Measurements from ENCODE around the gene TLCD3B. TPM values are rescaled to one million over a fixed set of nuclear protein-coding genes. Genes with fewer than 3 reads are reported as not detected.

Gene TLCD3B
- total RNA-seq, 4 donors from 2014 or later = not detected

- WGBS, 2 donors = 89 to 100% methylated on average over 2 of the region's 2 CpGs
- peaks cover 0 to 15% (median 8%) of the 10 kb centered on the region in 4 donors for H3K4me1 ChIP-seq
- no peak overlapping the region for H3K4me3 ChIP-seq
- H3K27me3 ChIP-seq = no peaks in the 10 kb centered on the region
- DNase-seq (ENCODE audit: low spot score in 2 of 2) = no peak
- TF ChIP-seq CTCF (IDR thresholded peaks at IDR 0.05) (no peak), EP300 (IDR thresholded peaks at IDR 0.05) (no peak), POLR2A (IDR thresholded peaks at IDR 0.05) (no peak)
- H3K36me3 ChIP-seq = peaks cover 10 to 92% (median 39%) of the 10 kb centered on the region in 3 donors
- no peaks in the 10 kb centered on the region for H3K9me3 ChIP-seq
- no peak overlapping the region for H3K27ac ChIP-seq
These were observed 41.0 kb downstream of the TLCD3B start for GRCh38 chr16:29990034-29990433.

- no peak overlapping the region for H3K27ac ChIP-seq
- no peaks in the 10 kb centered on the region for H3K9me3 ChIP-seq
- H3K4me1 ChIP-seq = peaks cover 0 to 8% (median 2%) of the 10 kb centered on the region in 4 donors
- TF ChIP-seq EP300 (IDR thresholded peaks at IDR 0.05) (no peak), POLR2A (IDR thresholded peaks at IDR 0.05) (no peak), CTCF (IDR thresholded peaks at IDR 0.05) (no peak)
- H3K27me3 ChIP-seq = no peaks in the 10 kb centered on the region
- H3K4me3 ChIP-seq = no peak overlapping the region
- H3K36me3 ChIP-seq = peaks cover 10 to 100% (median 41%) of the 10 kb centered on the region in 3 donors
- 83 to 87% methylated on average over 23 of the region's 23 CpGs for WGBS, 2 donors
- no peak for DNase-seq (ENCODE audit: low spot score in 2 of 2)
These were observed 41.8 kb downstream of the TLCD3B start for GRCh38 chr16:29989111-29989858.

- no peaks in the 10 kb centered on the region for H3K9me3 ChIP-seq
- 78 to 80% methylated on average over 17 of the region's 17 CpGs for WGBS, 2 donors
- peaks cover 13 to 100% (median 48%) of the 10 kb centered on the region in 3 donors for H3K36me3 ChIP-seq
- no peak overlapping the region for H3K4me3 ChIP-seq
- H3K27ac ChIP-seq = no peak overlapping the region
- H3K27me3 ChIP-seq = no peaks in the 10 kb centered on the region
- no peak for TF ChIP-seq EP300 (IDR thresholded peaks at IDR 0.05)
- TF ChIP-seq POLR2A (IDR thresholded peaks at IDR 0.05) = no peak
- no peak for TF ChIP-seq CTCF (IDR thresholded peaks at IDR 0.05)
- peaks cover 0 to under 1% (median 0%) of the 10 kb centered on the region in 4 donors for H3K4me1 ChIP-seq
- DNase-seq (ENCODE audit: low spot score in 2 of 2) = no peak
These were observed 42.6 kb downstream of the TLCD3B start for GRCh38 chr16:29988346-29989075.

- H3K9me3 ChIP-seq = no peaks in the 10 kb centered on the region
- TF ChIP-seq POLR2A (IDR thresholded peaks at IDR 0.05) (no peak), CTCF (IDR thresholded peaks at IDR 0.05) (no peak)
- no peak for DNase-seq (ENCODE audit: low spot score in 2 of 2)
- H3K4me1 ChIP-seq = no peaks in the 10 kb centered on the region
- H3K36me3 ChIP-seq = peaks cover 13 to 100% (median 55%) of the 10 kb centered on the region in 3 donors
- no peak overlapping the region for H3K4me3 ChIP-seq
- H3K27ac ChIP-seq = no peak overlapping the region
- WGBS, 2 donors = 86 to 93% methylated on average over 29 to 33 of the region's 35 CpGs
- H3K27me3 ChIP-seq = no peaks in the 10 kb centered on the region
These were observed 43.5 kb downstream of the TLCD3B start for GRCh38 chr16:29987371-29988085.

Data from tibial nerve (tissue), 4 donors.